Fibroblast of villous mesenchyme (primary cell): ENCODE results near the gene DEFB123. TPM values are rescaled to one million over a fixed set of nuclear protein-coding genes. Genes with fewer than 3 reads are reported as not detected.

Experiments used
- DNase-seq: peaks from one replicate; pipeline ENCODE4 v3.0.0-alpha.2; 2010; ENCODE audit warnings: low read depth
- H3K4me3 ChIP-seq: 2 replicates; pipeline ENCODE4 v1.5.1; 2011; ENCODE audit warnings: low read depth, mild to moderate bottlenecking, low read length
- total RNA-seq: library from RNA; depleted of rRNA; stranded (reverse); fragments of >200 nt; gene quantifications from 2 replicates; pipeline ENCODE4 v1.2.3, GENCODE V29; 2012
- TF ChIP-seq, protein P1 (sequence below): IDR thresholded peaks from 2 replicates; pipeline ENCODE4 v1.5.1; 2012; ENCODE audit warnings: low read depth, mild to moderate bottlenecking, low read length; ENCODE audit not compliant: insufficient read depth

Gene DEFB123
- total RNA-seq, 1 donor = not detected

DNA sequence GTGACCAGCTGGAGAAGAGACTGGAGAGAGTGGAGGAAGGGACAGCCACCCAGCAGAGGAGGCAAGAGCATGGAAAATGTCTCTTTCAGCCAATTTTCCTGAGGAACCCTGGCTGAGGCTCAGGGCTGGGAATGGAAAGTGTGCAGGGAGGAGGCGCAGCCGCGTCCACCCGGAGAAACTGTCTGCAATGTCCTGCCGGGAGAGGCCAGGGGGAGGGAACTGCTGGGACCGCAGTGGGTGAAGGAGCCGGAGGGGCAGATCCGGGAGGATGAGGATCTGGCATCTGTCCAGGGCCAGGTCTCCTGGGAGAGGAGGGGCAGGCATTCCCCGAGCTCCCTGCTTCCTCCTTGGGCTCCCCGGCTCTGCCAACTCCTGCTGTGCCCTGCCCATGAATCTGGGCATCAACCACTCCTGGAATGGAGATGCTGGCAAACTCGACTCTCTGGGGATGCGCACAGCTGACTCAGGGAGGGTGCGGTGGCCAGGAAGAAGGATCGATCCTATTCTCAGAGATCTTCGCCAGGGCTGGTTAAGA lies 56.4 kb downstream of the DEFB123 start:
- H3K4me3 ChIP-seq = no peak overlapping the region
- TF ChIP-seq, protein P1, sequence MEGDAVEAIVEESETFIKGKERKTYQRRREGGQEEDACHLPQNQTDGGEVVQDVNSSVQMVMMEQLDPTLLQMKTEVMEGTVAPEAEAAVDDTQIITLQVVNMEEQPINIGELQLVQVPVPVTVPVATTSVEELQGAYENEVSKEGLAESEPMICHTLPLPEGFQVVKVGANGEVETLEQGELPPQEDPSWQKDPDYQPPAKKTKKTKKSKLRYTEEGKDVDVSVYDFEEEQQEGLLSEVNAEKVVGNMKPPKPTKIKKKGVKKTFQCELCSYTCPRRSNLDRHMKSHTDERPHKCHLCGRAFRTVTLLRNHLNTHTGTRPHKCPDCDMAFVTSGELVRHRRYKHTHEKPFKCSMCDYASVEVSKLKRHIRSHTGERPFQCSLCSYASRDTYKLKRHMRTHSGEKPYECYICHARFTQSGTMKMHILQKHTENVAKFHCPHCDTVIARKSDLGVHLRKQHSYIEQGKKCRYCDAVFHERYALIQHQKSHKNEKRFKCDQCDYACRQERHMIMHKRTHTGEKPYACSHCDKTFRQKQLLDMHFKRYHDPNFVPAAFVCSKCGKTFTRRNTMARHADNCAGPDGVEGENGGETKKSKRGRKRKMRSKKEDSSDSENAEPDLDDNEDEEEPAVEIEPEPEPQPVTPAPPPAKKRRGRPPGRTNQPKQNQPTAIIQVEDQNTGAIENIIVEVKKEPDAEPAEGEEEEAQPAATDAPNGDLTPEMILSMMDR = no peak
- no peak for DNase-seq

DNA sequence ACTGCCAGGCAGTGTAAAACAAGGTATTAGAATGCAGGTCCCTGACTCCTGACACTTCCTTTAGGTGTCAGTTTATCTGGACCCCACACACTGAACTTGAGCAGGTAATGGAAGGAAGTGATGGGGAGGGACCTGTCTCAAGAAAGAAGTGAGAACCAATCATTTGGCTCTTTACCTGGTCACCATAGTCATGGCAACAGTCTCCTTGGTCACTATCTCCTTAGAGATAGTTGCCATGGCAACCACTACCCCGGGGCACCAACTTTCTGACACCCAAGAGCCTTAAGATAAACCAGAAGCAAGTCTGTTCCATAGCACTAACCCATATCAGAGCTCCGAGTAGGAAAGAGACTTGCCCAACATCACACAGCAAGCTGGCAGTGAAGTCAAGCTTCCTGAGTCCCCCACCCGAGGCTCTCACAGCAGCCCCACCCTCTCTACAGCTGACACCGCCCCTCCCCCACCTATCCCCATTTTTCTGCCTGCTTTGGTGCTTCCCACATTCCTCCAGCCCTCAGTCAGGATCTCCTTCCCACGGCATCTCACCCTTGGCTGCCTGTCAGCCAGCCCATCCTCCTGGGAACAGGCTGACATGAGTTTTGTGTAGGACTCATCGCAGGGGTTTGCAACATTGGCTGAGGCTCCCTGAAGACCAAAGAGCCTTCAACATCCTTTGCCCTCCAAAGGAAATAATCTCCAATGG lies 57.6 kb downstream of the DEFB123 start:
- no peak overlapping the region for H3K4me3 ChIP-seq
- peak; percentile 20 for DNase-seq
- TF ChIP-seq, protein P1 = no peak

Other genes starting within 250 kb of the DEFB123 start
- gene DEFB115, start 183.0 kb upstream of the DEFB123 start, total RNA-seq = not detected in 2 replicates
- gene DEFB116, start 132.0 kb upstream of the DEFB123 start, total RNA-seq = not detected in 2 replicates
- gene DEFB118, start 72.0 kb upstream of the DEFB123 start, total RNA-seq = not detected in 2 replicates
- not detected in 2 replicates for gene DEFB119, start 50.0 kb upstream of the DEFB123 start, total RNA-seq
- not detected in 2 replicates for gene DEFB121, start 34.4 kb upstream of the DEFB123 start, total RNA-seq
- not detected in 2 replicates for gene DEFB124, start 34.5 kb downstream of the DEFB123 start, total RNA-seq
- not detected in 2 replicates for gene REM1, start 34.7 kb downstream of the DEFB123 start, total RNA-seq
- gene HM13, start 73.8 kb downstream of the DEFB123 start, total RNA-seq = 70.5 and 91.1 TPM in 2 replicates
- gene ID1, start 164.7 kb downstream of the DEFB123 start, total RNA-seq = 18.0 and 27.2 TPM in 2 replicates
- gene COX4I2, start 197.3 kb downstream of the DEFB123 start, total RNA-seq = not detected in 2 replicates